ENCODE measurements around the gene FRMD4A. TPM values are rescaled to one million over a fixed set of nuclear protein-coding genes. Genes with fewer than 3 reads are reported as not detected.

Gene FRMD4A
- total RNA-seq, 1 donor from 2014 or later: 236 TPM

- H3K36me3 Mint-ChIP-seq (ENCODE audit: unreplicated experiment): peaks cover 52% of the 10 kb centered on the region
- DNase-seq (ENCODE audit: extremely low spot score, unreplicated experiment): no peak
- peaks cover 16% of the 10 kb centered on the region for H3K4me1 Mint-ChIP-seq (ENCODE audit: unreplicated experiment)
- H3K9me3 Mint-ChIP-seq (ENCODE audit: unreplicated experiment): no peaks in the 10 kb centered on the region
- H3K4me3 Mint-ChIP-seq (ENCODE audit: unreplicated experiment): no peak overlapping the region
- TF ChIP-seq CTCF (IDR thresholded peaks at IDR 0.05): no peak
- no peaks in the 10 kb centered on the region for H3K27me3 Mint-ChIP-seq (ENCODE audit: unreplicated experiment)
- no peak overlapping the region for H3K27ac Mint-ChIP-seq (ENCODE audit: unreplicated experiment)
Measured at GRCh38 chr10:13674645-13675588, 655.8 kb downstream of the FRMD4A start.

DNA sequence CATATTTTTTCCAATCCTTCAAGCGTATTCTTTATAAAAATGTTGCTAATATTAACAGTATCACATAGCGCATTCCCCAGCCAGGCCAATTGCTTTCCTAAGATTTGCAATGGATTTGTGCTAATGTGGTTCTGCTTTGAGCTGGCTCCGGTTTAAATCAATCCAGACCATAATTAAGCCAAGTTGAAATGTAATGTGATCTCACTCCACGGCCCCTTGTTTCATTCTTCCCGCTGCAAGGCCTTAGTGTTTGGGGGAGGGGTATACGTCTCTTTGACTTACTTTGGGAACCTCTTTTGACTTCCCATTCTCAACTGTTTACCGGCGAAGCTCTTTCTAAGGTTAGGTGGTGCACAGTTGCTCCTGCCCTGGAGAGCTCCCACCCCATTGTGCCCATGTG is 657.6 kb downstream of the FRMD4A start:
- TF ChIP-seq CTCF (IDR thresholded peaks at IDR 0.05): no peak
- Mint-ChIP-seq H3K4me3 (ENCODE audit: unreplicated experiment) (no peak overlapping the region), H3K27me3 (ENCODE audit: unreplicated experiment) (no peaks in the 10 kb centered on the region), H3K27ac (ENCODE audit: unreplicated experiment) (peak overlapping the region; percentile 50), H3K9me3 (ENCODE audit: unreplicated experiment) (no peaks in the 10 kb centered on the region), H3K36me3 (ENCODE audit: unreplicated experiment) (peaks cover 59% of the 10 kb centered on the region), H3K4me1 (ENCODE audit: unreplicated experiment) (peaks cover 16% of the 10 kb centered on the region)
- DNase-seq (ENCODE audit: extremely low spot score, unreplicated experiment): no peak

DNA sequence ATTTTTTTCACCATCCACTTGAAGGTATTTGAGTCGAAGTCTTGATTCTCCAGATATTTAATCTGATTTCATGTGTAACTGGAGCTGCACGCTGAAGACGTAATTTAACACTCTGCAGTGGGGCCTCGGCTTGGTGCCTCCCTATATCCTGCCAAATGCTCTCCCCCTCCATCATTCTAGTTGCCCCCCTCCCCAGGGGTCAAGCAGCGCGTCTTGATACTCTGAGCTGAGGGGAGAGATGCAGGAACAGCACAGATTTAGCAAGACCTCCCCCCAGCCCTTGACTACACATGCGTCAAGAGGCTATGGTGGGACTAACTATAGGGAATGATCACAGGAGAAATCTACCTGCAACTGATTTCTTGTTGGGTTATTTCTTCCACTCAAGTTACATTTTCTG is 658.2 kb downstream of the FRMD4A start:
- no peak for DNase-seq (ENCODE audit: extremely low spot score, unreplicated experiment)
- peaks cover 16% of the 10 kb centered on the region for H3K4me1 Mint-ChIP-seq (ENCODE audit: unreplicated experiment)
- peaks cover 62% of the 10 kb centered on the region for H3K36me3 Mint-ChIP-seq (ENCODE audit: unreplicated experiment)
- TF ChIP-seq CTCF (IDR thresholded peaks at IDR 0.05): no peak
- H3K4me3 Mint-ChIP-seq (ENCODE audit: unreplicated experiment): no peak overlapping the region
- H3K27ac Mint-ChIP-seq (ENCODE audit: unreplicated experiment): peak overlapping the region; percentile 50
- H3K27me3 Mint-ChIP-seq (ENCODE audit: unreplicated experiment): no peaks in the 10 kb centered on the region
- H3K9me3 Mint-ChIP-seq (ENCODE audit: unreplicated experiment): no peaks in the 10 kb centered on the region

DNA sequence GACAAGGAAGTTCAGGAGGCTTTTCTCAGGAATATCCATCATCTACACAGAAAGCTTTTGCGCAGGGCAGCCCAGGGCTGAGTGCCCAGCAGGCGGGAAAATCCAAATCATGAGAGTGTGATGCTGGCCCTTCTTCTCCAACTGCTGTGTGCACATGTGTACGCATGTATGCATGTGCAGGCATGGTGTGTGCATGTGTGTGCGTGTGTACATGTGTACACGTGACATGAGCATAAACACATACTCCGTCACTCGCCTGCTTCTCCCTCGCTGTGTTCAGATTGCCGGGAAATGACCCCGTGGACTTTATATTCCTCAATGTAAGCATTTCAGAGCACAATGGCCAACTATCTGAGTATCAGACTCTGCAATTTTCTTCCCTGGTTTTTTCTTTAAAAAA is 658.8 kb downstream of the FRMD4A start:
- H3K4me1 Mint-ChIP-seq (ENCODE audit: unreplicated experiment): peaks cover 16% of the 10 kb centered on the region
- no peak overlapping the region for H3K27ac Mint-ChIP-seq (ENCODE audit: unreplicated experiment)
- DNase-seq (ENCODE audit: extremely low spot score, unreplicated experiment): no peak
- H3K9me3 Mint-ChIP-seq (ENCODE audit: unreplicated experiment): no peaks in the 10 kb centered on the region
- no peak for TF ChIP-seq CTCF (IDR thresholded peaks at IDR 0.05)
- H3K36me3 Mint-ChIP-seq (ENCODE audit: unreplicated experiment): peaks cover 59% of the 10 kb centered on the region
- H3K27me3 Mint-ChIP-seq (ENCODE audit: unreplicated experiment): no peaks in the 10 kb centered on the region
- H3K4me3 Mint-ChIP-seq (ENCODE audit: unreplicated experiment): no peak overlapping the region

- H3K27ac Mint-ChIP-seq (ENCODE audit: unreplicated experiment): peak overlapping the region; percentile 7
- H3K27me3 Mint-ChIP-seq (ENCODE audit: unreplicated experiment): no peaks in the 10 kb centered on the region
- H3K9me3 Mint-ChIP-seq (ENCODE audit: unreplicated experiment): no peaks in the 10 kb centered on the region
- no peak for DNase-seq (ENCODE audit: extremely low spot score, unreplicated experiment)
- no peak for TF ChIP-seq CTCF (IDR thresholded peaks at IDR 0.05)
- peaks cover 16% of the 10 kb centered on the region for H3K4me1 Mint-ChIP-seq (ENCODE audit: unreplicated experiment)
- H3K36me3 Mint-ChIP-seq (ENCODE audit: unreplicated experiment): peaks cover 64% of the 10 kb centered on the region
- H3K4me3 Mint-ChIP-seq (ENCODE audit: unreplicated experiment): no peak overlapping the region
Measured at GRCh38 chr10:13670311-13670710, 660.4 kb downstream of the FRMD4A start.

Measured in osteocyte (in vitro differentiated cells).